ENCODE data around the gene MGMT. TPM values are rescaled to one million over a fixed set of nuclear protein-coding genes. Genes with fewer than 3 reads are reported as not detected.

MGMT gene
- total and polyA plus RNA-seq, 2 of the 4 experiments (the other 2 are of a cell fraction) = 11.5 to 17.8 TPM

- H2BK20ac ChIP-seq (ENCODE audit: low read depth, low read length) = no peak overlapping the region
- no peaks in the 10 kb centered on the region for H3K27me3 ChIP-seq (ENCODE audit: control insufficient read depth, insufficient read depth, low read length)
- no peak overlapping the region for H2AK5ac ChIP-seq (ENCODE audit: low read depth, low read length)
- TF ChIP-seq ELK1 (IDR thresholded peaks at IDR 0.05; ENCODE audit: borderline replicate concordance, low read depth, low read length) (no peak), RAD21 (IDR thresholded peaks at IDR 0.05; ENCODE audit: low read length) (no peak), CHD1 (IDR thresholded peaks at IDR 0.05; ENCODE audit: low read depth, low read length) (no peak), BHLHE40 (IDR thresholded peaks at IDR 0.05; ENCODE audit: low read depth, low read length) (no peak), USF2 (IDR thresholded peaks at IDR 0.05; ENCODE audit: low read depth, low read length) (no peak), SMC3 (IDR thresholded peaks at IDR 0.05; ENCODE audit: low read depth, low read length) (no peak), FOS (IDR thresholded peaks at IDR 0.05; ENCODE audit: low read depth, low read length) (no peak), RFX5 (IDR thresholded peaks at IDR 0.05; ENCODE audit: low read depth, low read length) (no peak), NFE2L2 (IDR thresholded peaks at IDR 0.05; ENCODE audit: low read depth, low read length) (no peak), MXI1 (IDR thresholded peaks at IDR 0.05; ENCODE audit: borderline replicate concordance, low read depth, low read length) (no peak)
- H3K18ac ChIP-seq (ENCODE audit: low read depth, low read length) = no peak overlapping the region
- H3K9ac ChIP-seq (ENCODE audit: low read depth, low read length) = no peak overlapping the region
- no peak overlapping the region for H2BK5ac ChIP-seq (ENCODE audit: low read depth, low read length, poor library complexity, severe bottlenecking)
- no peak overlapping the region for H2BK15ac ChIP-seq (ENCODE audit: low read depth, low read length)
- no peaks in the 10 kb centered on the region for H4K20me1 ChIP-seq (ENCODE audit: insufficient read depth, low read length)
- DNase-seq = no peak
- WGBS, 2 experiments (ENCODE audit: extremely low coverage in 2 of 2, insufficient read length in 1 of 2) = no CpG with 5 or more reads among the region's 17 CpGs
- no peak overlapping the region for H4K91ac ChIP-seq (ENCODE audit: insufficient read depth, low read depth, low read length)
- no peak overlapping the region for H2AFZ ChIP-seq (replicated peaks; ENCODE audit: low read length, poor library complexity)
- no peaks in the 10 kb centered on the region for H3K79me1 ChIP-seq (ENCODE audit: low read depth in 1 of 2, low read length in 2 of 2)
- H2BK120ac ChIP-seq (ENCODE audit: low read depth, low read length) = no peak overlapping the region
- H3K4me2 ChIP-seq (ENCODE audit: low read depth, low read length) = no peak overlapping the region
- no peak overlapping the region for H3K27ac ChIP-seq (ENCODE audit: insufficient read depth, low read length)
- H2AK9ac ChIP-seq (replicated peaks; ENCODE audit: low read depth, low read length, poor library complexity) = no peak overlapping the region
- POLR2A ChIA-PET (ENCODE audit: unreplicated experiment) = no interaction called here
- no peak overlapping the region for H3K4me3 ChIP-seq (ENCODE audit: insufficient read depth, low read depth, low read length)
- dilution Hi-C loops (cut with HindIII; ENCODE audit: low sequenced_read_pairs, unreplicated experiment) (no loop called here), in situ Hi-C loops (cut with MboI; ENCODE audit: low sequenced_read_pairs) (no loop called here), intact Hi-C loops (cut with micrococcal nuclease) (no loop called here)
- H3K56ac ChIP-seq (ENCODE audit: extremely low read depth, insufficient read depth, low read length) = no peak overlapping the region
- ATAC-seq (ENCODE audit: low read depth) = no peak; the same call in 1 of the 2 replicates
- no peaks in the 10 kb centered on the region for H3K4me1 ChIP-seq (ENCODE audit: control insufficient read depth, insufficient read depth, low read length)
- H4K5ac ChIP-seq (ENCODE audit: low read depth, low read length) = no peak overlapping the region
- H3K23ac ChIP-seq (ENCODE audit: low read depth, low read length) = no peak overlapping the region
- no peak overlapping the region for H3K4ac ChIP-seq (ENCODE audit: low read depth, low read length)
- CTCF ChIA-PET = interaction anchor here (0.6 kb wide), 1 partner anchor 29 kb away, joined by 3 read pairs; no protein-coding TSS in a partner anchor
- BruUV-seq (replicated peaks) = no TSS peak
- H3K9me3 ChIP-seq (ENCODE audit: control insufficient read depth, insufficient read depth, low read length) = peaks cover 34% of the 10 kb centered on the region
- H3K9me1 ChIP-seq (ENCODE audit: insufficient read depth, low read length) = no peaks in the 10 kb centered on the region
- H3K36me3 ChIP-seq (ENCODE audit: control insufficient read depth, insufficient read depth, low read length) = no peaks in the 10 kb centered on the region
- H3K14ac ChIP-seq (replicated peaks; ENCODE audit: low read depth, low read length) = no peak overlapping the region
- no peak overlapping the region for H4K8ac ChIP-seq (ENCODE audit: low read depth in 2 of 2, low read length in 2 of 2)
Measured at GRCh38 chr10:129790715-129791446, 323.8 kb downstream of the MGMT start.

Data from IMR-90 (cell line).